Fibroblast of skin of left biceps (primary cell): ENCODE measurements around the gene MAX.

Source experiments
- DNase-seq, 2 experiments: peaks; one replicate each; pipeline ENCODE4 v3.0.0-alpha.2; 2013; ENCODE audit warnings: low read depth in 2 of 2

MAX gene, protein sequence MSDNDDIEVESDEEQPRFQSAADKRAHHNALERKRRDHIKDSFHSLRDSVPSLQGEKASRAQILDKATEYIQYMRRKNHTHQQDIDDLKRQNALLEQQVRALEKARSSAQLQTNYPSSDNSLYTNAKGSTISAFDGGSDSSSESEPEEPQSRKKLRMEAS

DNA sequence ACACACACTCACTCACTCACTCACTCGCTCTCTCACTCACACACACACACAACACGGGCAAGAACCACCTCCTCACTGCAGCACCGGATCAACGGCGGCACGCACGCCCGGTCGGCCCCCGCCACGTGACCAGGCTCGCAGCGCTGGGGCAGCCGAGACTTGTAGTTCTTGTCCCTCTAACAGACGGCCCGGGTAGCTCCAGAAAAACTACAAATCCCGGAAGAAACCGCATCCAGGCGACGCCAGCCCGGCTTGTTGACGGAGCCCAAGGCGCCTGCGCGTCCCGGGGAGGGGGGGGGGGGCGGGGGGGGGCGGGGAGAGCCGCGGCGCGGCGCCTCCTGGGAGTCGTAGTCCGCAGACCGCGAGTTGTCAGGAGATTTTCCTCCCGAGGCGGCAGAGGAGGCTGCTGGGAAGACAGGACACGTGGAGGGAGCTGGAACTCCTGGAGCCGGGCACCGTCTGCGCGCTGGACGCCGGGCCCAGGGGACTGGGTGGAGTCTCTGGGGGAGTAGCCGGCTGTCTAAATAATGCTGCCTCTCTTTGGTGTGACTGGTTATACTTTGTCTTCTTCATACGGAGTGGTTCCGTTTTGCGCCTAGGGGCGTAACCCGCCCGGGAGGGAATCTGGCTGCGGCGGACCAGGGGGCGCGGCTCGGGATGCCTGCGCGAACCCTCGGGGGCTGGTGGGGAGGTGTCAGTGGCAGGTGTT lies at the start of gene MAX:
Gene MAX (minus strand): TSS at position 77 of the 709 bp plus-strand sequence. CDS start 178 bp downstream, outside the sequence.
- DNase-seq: peak; percentile 97

DNA sequence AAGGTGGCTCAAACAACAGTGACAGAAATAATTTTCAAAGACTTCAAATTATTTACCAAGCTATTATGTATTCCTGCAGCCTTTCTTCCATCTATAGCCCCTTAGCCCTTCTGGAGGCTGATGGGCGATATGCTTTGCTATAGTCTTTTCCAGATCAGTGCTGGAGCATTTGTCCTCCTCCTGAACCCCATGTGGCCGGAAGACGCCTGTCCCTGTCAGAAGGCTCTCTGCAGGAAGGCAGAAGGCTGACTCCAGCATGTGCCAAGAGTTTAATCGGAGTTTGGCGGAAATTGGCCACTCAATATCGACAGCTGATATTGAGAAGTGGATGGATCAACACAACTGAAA lies 49.3 kb upstream of the MAX start:
- DNase-seq: no peak

DNA sequence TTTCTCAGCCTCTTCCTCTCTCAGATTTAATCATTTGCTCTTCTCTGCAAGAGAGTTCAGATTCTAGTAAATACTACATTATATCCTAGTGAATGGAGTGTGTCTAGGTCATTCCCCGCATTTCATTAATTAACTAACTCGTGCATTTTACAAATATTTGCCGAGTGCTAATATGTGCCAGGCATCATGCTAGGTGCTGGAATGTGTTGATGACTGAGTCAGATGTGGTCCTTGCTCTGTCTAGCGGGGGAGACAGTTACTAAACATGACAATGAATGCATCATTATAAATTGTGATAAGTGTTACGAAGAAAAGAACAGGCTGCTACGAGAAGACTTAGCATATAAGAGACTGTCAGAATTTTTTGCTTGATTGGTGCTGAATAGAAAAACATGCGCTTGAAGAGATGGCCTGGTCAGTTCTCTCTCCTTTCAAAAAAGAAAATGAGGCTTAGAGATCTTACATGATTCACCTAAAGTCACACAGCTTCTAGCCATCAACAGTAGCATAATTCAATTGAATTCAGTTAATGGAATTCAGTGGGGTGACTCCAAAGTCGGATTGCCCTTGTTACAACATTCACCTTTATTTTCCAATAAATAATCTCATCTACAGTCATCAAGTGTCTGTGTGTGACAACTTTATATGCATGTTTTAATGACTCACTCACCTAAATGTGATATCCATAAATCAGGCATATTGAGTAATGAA lies 48.7 kb upstream of the MAX start:
- no peak for DNase-seq

DNA sequence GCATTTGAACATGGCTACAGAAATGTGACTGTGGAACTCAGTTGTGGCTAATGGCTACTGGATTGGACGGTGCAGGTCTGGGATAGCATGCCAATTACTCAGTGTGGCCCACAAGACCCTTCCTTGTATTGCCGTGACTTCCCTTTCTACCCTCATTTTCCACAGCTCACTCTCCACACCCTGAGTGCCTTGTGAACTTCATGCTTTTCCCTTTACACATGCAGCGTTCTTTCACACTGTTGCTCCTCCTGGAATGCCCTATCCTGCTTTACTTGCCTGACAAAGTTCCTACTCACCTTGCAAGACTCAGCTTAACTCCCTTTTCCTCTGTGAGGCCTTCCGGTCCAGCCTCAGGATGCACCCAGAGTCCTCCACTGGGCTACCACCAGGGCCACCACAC lies 46.8 kb upstream of the MAX start:
- no peak for DNase-seq

DNA sequence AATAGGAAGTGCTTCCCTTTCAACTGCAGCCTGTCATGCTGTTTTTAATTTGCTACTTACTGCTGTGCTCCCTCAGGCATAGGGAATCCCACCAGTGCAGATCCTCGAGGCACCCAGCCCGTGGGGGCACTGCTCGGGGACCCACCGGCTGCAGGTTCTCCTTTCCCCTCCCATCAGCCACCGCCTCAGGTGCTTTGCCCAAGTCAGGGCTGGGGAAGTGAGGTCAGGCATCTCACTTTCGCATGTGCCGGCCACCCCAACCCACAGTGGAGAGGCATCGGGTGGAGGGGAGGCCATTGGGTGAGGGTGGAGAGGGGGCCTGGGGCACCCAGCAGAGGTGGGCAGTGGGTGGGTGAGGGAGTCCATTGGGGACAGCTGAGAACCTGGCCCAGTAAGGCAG lies 41.9 kb upstream of the MAX start:
- no peak for DNase-seq

DNA sequence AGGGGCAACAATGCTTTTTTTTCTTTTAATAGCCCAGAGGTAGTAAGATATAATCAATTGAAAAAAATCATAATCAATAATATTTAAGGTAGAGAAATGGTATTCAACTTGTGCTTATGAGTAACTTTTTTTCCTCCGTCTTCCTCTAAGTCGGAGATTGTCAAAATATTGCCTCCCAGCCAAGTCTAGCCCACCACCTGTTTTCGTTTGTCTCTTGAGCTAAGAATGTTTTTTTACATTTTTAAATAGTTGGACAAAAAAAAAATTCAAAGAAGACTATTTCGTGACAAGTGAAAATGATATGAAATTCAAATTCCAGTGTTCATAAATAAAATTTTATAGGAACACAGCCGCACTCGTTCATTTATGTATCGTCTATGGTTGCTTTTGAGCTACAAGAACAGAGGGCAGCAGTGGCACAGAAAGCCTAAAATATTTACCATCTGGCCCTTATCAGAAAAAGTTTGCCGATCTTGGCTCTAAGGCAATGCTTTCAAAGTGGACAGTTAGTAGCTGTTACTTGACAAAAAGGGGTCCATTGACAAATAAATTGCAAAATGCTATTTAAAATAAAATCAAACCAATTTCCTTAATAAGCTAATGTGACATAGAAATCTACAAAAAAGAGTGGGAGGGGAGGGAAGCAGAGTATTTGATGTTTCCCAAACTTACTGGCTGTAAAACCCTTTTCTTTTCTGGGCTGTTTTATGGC lies 40.8 kb upstream of the MAX start:
- no peak for DNase-seq

DNA sequence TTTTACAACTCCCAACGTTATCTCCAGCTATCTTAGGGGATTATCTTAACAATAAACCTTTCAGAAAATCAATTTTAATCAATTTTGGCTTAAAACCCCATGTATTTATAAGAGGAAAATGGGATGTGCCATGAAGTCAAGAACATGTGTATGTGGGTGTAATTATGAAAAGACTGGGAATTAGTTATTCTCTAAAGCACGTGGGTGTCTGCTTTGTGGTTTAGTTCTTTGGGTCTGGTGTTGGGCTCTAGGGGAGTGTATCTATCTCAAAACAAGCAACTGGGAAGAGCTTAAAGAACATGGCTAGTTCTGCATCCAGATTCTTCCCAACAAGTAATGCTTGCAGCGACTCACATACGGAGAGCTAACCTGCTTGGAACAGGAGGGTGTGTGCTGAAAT lies 40.1 kb upstream of the MAX start:
- DNase-seq: no peak

DNA sequence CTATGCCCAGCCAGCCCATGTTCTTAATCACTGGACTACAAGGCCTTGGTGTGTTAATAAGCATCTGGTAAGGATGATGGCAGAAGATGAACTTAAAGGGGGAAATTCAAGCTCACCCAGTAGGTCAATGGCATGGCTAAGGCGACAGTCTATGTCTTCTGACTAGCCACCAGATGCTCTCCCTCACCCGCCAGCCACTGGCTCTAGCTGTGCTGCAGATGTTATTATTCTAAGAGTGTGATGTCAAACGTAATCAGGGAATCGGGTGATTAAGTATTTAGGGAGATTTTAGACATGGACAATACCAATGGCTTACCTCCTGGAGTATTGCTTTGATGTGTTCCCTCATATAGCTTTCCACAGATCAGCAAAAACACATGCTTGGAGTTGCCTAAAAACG lies 39.2 kb upstream of the MAX start:
- no peak for DNase-seq

DNA sequence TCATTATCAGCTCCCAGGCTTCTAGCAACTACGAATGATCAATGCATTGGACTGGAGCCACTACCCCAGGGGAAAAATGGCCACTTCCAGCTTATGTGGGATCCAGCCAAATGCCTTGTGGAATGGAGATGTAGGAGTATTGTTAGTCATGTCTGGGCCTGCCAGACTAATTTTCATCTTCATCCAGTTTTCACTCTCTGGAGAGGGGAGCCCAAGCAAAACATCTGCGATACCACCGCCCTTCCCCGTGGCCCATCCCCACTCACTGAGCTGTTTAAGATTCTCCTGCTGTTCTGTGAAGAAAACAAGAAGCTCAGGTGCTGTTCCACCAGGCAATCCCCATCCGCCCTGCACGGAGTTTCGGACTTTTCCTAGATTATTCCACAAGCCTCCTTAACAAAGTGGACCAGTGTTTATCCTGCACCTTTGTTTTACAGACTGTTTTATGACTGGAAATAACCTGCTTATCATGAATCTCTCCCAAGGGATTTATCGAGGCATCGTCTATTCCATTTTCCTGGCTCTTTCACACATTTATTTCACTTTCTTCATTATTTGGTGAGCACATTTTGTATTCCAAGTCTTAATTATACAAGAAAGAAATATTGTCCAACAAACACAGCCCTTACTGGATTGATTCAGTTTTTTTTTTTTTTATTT lies 35.5 kb upstream of the MAX start:
- DNase-seq: no peak

DNA sequence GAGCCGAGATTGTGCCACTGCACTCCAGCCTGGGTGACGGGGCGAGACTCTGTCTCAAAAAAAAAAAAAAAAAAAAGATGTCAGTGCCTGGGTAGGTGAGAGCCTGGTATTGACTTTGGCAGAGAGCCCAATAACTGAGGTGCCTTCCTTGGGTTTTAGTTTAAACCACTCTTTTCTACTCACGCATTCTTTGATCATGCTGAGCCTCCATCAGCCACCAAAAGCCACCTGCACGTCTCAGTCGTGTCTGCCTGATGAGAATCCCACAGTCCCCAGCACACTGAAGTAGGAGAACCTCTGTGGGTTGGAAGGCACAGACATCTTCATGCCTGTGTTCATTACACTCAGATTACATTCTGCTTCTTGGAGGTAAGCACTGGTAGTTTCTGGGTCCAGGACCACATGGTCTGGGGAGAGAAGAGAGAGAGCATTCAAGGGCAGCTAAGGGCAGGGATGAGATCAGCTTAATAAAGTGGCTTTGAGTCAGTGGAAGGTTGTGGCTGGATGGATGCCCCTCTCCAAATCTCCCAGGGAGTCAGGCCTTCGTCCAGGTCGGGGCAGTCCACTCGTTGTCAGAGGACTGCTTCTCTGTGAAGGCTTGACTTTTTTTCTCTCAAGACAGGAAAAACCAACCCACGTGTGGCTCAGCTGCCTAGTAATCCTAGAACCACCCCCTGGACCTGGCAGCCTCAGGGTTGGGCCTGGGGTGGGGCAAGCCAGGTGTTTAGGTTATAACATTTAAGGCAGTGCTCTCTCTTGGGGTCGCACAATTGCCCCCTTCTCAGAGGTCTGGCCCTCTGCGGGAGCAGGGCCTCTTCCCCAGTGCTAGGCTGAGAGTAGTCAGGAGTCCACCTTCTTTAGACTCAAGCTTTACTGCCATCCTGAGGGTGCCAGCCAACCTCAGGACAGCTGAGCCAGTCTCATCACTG lies 32.6 kb upstream of the MAX start:
- DNase-seq: no peak

DNA sequence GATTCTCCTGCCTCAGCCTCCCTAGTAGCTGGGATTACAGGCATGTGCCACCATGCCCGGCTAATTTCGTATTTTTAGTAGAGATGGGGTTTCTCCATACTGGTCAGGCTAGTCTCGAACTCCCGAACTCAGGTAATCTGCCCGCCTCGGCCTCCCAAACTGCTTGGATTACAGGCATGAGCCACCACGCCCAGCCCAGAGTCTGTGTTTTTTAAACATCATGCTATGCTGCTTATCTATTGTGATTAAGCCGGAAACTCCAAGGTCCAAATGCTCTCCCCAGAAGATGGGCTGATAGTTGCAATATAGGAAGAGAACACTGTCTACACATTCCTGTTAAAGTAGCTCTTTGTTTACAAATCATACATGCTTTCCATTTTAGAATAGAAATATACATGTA lies 30.5 kb upstream of the MAX start:
- DNase-seq: no peak

DNA sequence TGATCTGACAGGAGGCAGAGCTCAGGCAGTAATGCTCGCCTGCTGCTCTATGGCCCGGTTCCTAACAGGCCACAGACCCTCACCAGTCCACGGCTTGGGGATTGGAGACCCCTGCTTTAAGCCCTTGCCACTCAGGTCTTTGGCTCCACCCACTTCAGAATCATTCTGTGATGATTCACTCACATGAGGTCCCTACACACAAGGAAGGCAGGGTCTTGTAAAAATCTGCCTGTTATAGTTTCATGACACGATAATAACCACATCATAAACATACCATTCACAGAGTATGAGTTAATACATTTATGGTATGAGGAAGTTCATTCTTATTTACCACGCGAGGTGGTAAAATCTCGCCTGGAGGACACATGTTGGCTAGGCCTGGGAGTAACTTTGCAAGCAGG lies 29.0 kb upstream of the MAX start:
- peak; percentile 75 to 76 for DNase-seq

DNA sequence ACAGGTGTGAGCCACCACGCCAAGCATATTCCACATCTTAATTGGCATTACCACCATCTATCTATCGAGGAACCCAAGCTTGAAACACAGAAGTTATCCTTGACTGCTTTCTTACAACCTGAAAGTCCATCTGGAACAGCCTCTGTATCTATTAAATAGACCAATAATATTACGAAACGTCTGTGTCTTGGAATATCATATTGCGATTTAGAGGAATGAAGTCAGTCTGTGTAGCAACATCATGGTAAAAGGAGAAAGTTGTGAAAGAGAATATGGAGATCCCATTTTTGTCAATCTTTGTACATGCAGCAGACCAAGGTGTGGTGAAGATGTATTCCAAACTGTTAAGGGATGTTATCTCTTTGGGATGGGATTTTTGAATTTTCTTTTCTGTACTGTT lies 25.8 kb upstream of the MAX start:
- no peak for DNase-seq

DNA sequence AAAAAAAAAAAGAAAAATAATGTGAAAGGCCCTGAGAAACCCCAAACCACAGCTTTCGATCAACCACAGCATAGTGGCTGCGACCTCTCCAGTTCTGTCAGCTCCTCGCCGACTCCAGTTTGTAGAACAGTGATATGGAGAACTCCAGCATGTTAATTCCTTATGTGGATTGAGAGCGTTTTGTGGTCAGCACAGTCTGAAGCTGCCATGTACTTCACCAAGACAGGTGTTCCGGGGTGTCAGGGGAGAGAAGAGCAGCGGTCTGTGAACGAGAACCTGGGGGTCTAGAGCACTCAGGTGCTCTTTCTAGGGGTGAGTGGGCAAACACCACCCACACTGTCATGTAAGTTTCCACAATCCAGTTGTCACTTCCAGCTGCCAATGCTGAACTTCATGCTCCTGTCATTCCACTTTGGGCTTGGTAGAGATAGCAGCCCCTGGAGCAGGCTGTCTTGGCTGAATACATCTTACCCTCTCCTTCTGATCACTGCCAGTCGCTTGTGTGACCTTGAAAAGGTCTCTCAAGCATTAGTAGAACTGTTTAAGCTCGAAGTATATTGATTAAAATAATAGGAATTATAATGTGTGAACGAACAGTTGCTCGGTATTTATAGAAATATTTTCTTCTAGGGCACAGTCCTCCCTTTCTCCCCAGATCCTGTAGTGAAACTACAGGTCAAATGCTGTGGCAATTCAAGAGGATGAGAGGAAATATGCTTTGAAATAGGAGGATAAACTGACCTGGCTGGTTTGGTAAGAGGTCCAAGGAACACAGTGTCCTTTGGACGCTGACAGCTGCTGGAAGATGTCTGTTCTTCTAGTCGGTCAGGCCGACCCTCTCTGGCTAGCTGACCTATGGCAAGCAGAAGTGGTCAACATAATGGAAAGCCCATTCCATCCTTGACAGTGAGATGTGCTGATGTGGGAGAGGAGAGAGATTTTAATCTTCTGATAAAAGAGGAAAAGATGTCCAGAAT lies 15.7 kb upstream of the MAX start:
- DNase-seq: no peak

DNA sequence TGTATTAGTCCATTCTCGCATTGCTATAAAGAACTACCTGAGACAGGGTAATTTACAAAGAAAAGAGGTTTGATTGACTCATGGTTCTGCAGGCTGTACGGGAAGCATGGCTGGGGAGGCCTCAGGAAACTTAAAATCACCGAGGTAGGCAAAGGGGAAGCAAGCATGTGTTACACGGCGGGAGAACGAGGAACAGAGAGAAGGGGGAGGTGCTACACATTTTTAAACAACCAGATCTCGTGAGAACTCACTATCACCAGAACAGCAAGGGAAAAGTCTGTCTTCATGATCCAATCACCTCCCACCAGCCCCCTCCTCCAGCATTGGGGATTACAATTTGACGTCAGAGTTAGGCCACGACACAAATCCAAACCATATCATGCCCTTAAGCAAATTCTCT lies 13.3 kb upstream of the MAX start:
- DNase-seq: no peak

DNA sequence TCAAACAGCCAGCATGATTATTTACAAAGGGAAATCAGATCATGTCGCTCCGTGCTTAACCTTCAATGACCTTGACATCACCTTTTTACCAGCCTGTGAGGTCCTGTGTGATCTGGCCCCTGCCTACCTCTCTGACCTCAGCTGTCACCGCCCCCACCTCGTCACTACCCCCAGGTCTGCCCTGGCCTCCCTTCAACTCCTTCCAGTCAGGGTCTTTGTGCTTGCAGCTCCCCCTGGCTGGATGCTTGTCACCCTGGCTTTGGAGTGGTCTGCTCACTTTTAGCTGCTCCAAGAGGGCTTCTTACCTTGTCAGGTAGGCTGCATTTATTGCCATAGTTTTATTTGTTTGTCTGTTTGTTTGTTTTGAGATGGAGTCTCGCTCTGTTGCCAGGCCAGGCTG lies 8.2 kb upstream of the MAX start:
- DNase-seq: no peak

DNA sequence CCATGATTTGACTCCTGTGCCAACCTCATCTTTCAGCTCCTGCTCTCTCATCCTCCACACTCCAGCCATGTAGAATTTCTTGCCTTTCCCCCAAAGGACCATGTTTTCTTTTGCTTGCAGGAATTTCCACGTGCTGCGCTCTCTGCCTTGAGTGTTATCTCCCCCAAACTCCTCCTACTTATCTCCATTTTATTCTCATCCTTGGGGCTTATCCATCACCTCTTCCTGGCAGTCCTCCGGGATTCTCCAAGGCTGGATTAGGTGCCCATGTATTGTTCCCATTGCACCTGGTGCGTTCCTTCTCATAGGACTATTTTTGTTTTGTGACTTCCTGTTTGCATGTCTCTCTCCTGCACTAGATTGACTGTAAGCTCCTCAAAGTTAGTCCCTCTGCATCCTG lies 7.0 kb upstream of the MAX start:
- no peak for DNase-seq

DNA sequence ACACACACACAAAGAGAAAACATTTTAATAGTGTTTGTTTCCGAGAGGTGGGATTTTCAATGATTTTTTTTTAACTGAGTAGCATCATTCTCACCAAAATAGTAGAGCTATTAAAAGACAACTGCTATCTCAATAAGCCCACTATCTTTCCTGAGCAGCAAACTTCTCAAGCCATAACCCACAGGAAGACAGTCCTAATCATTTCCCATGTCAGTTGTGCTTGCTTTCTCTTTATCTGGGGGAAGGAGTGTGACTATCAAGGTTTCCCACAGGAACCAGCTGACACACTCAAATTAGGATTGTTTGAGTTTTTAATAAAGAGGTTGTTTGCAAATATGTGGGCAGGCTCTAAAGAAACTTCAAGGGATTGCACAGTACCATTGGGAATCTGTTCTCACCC lies 4.9 kb upstream of the MAX start:
- no peak for DNase-seq

DNA sequence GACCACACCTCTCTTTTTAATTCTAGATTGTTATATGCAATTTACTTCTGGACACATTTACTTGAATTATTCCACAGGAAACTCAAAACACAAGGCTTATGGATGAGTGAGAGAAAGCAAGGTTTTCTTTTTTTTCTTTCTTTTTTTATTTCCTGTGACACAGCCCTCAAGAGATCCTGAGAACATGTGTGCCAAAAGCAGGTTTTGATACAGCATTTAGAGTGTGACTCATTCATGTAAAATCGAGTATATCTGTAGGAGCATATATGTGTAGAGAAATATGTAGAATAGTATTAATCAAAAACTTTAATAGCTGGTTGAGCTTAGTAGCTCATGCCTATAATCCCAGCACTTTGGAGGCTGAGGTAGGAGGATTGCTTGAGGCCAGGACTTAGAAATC lies 4.4 kb upstream of the MAX start:
- no peak for DNase-seq

DNA sequence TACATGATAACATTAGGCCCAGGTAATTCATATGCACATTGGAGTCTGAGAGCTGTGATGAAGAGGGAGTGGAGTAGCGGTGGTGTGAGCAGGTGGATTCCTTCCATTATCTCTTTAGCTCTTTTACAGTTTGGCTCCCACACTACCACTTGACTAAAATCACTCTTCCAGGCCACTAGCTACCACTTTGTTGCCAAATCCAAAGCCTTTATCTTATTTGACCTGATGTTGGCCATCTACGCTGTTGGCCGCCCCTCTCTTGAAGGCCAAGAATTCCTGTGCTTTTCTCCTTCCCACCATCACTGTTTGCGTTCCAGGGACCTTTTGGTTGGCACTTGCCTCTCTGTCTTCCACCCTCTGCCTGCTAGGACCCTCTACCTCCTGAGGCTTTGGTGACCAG lies 4.0 kb upstream of the MAX start:
- no peak for DNase-seq
